ENCODE results near the gene TULP4.

- TF ChIP-seq, protein P1, sequence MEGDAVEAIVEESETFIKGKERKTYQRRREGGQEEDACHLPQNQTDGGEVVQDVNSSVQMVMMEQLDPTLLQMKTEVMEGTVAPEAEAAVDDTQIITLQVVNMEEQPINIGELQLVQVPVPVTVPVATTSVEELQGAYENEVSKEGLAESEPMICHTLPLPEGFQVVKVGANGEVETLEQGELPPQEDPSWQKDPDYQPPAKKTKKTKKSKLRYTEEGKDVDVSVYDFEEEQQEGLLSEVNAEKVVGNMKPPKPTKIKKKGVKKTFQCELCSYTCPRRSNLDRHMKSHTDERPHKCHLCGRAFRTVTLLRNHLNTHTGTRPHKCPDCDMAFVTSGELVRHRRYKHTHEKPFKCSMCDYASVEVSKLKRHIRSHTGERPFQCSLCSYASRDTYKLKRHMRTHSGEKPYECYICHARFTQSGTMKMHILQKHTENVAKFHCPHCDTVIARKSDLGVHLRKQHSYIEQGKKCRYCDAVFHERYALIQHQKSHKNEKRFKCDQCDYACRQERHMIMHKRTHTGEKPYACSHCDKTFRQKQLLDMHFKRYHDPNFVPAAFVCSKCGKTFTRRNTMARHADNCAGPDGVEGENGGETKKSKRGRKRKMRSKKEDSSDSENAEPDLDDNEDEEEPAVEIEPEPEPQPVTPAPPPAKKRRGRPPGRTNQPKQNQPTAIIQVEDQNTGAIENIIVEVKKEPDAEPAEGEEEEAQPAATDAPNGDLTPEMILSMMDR (IDR thresholded peaks at IDR 0.05), result no peak
- no peak for TF ChIP-seq POLR2A (IDR thresholded peaks at IDR 0.05)
These were observed 209.5 kb downstream of the TULP4 start for GRCh38 chr6:158521759-158522158.

All from uterus (tissue), 2 donors.